ENCODE results near the gene FAM234A. TPM values are rescaled to one million over a fixed set of nuclear protein-coding genes. Genes with fewer than 3 reads are reported as not detected.
A peak's percentile ranks its signal among the peaks of the same experiment; 100 is the strongest.
"Not testable (repeated sequence)": the region's sequence is repeated elsewhere in the genome, so short reads cannot be mapped to it uniquely, and the experiment has no call there.

FAM234A gene
- 17.1 TPM for total RNA-seq

DNA sequence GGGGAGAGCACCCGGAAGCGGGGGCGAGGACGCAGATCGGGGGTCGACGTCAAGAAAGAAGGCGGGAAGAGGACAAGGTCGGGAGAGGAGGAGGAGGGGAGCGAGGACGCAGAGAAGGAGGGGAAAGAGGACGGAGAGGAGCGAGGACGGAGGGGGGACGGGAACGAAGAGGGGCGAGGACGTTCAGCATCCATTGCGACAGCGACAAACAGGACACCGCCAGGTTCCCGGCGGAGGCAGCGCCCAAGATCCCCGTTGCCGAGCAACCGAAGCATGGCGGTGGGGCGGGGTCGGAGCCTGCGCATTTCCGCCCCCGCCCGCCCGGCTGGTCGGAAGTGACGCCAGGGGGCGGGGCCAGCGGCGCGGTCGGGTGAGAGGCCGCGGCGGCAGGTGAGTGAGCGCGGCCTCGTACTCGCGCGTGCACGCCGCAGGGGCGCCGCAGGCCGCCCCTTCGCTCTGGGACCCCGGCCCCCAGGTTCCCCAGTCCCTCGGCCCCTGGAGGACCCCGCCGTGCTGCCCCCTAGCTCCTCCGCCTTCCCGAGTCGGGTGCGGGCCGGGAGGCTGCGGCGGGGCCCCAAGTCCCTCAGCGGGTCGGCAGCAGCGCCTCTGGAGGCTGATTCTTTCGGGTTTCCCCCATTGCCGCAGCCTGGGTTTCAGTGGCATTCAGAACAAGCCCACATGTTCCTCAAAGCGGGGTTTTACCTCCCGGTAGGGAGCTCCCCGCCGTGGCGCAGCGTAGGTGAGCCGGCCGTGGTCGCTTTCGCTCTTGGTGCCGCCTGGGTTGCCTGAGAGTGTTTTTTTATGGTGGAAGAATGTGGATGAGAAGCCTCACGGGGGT lies at the start of gene FAM234A:
FAM234A (plus strand) TSS at position 354 of the 838 bp plus-strand sequence. CDS start 19,593 bp downstream, outside the sequence.
- peak; percentile 96 to 97 for DNase-seq (ENCODE audit: low spot score in 2 of 2)
- FAIRE-seq, result no peak

DNA sequence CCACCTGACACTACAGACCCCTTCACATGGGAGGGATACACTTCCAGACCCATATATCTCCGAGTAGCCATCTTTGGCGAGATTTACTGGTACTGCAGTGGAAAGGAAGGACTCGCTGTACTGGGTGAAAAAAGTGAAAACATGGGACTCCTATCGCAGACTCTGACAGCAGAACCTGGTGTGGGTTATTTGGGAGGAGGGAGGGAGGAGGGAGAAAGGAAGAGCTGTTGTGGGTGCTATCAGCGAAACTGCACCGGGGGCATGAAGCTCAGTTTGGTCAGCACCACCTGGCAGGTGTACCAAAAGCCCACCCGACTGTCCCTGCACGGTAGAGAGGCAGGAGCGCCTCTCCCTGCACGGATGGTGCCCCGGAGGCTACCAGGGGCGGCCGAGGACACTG lies 49.4 kb upstream of the FAM234A start:
- no peak for FAIRE-seq

DNA sequence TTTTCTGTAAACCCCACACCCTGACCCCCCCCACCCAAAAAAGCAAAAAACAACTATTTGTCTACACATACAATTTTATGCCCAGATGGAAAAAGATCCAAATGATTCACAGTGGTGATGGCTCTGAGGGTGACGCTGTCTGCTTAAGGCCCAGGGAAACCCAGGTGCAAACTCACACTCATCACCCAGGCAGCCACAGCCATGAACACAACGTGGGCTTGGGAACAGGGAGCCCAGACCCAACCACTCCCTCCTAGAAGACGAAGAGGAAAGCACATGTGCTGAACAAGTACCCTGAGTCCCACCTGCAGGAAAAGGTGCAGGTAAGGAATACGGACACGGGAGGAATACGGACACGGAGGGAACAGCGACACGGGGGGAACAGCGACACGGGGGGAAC lies 48.9 kb upstream of the FAM234A start:
- DNase-seq (ENCODE audit: low spot score in 2 of 2), result peak in 1 of 2 donors; percentile 3
- FAIRE-seq, result no peak

More for the DNA sequence above, 49.4 kb upstream of the FAM234A start:
- peak in 1 of 2 donors; percentile 9 for DNase-seq (ENCODE audit: low spot score in 2 of 2)

GRCh38 chr16:187330-187729 lies 47.3 kb upstream of the FAM234A start:
- FAIRE-seq, result no peak
- DNase-seq (ENCODE audit: low spot score in 2 of 2), result peak in 1 of 2 donors; percentile 5

- FAIRE-seq (no peak), DNase-seq (ENCODE audit: low spot score in 2 of 2) (no peak)
Observed at GRCh38 chr16:188674-189073, 45.9 kb upstream of the FAM234A start.

DNA sequence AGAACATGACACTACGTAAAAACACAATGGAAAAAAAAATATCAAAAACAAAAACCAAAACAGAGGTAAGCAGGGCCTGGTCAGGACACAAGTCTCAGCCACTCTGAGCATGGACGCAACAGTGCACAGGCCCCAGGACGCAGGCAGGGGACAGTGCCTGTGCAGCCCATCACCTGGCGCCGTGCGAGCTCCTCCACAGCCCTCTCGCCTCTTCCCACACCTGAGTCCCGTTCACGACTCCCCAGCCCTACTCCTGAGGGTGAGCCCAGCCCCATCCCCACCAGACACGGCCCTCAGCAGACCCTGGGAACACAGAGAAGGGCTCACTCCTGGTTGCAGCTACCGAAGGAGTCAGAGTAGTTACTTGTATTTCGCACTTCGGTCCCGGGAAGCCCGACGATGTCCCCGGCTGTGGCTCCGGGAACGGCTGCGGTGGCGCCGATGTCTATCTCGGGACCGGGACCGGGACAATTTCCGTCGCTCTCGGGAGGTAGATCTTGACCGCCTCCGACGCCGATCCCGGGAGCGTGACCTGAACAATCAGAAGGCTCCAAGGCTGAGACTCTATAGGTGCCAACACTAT lies 44.9 kb upstream of the FAM234A start:
- DNase-seq (ENCODE audit: low spot score in 2 of 2) (no peak), FAIRE-seq (no peak)

GRCh38 chr16:191831-192230 lies 42.8 kb upstream of the FAM234A start:
- no peak for DNase-seq (ENCODE audit: low spot score in 2 of 2)
- FAIRE-seq, result no peak

- no peak for FAIRE-seq
- DNase-seq (ENCODE audit: low spot score in 2 of 2), result no peak
Observed at GRCh38 chr16:192686-193085, 41.9 kb upstream of the FAM234A start.

GRCh38 chr16:193441-193840 lies 41.2 kb upstream of the FAM234A start:
- FAIRE-seq (no peak), DNase-seq (ENCODE audit: low spot score in 2 of 2) (no peak)

- FAIRE-seq (no peak), DNase-seq (ENCODE audit: low spot score in 2 of 2) (no peak)
Observed at GRCh38 chr16:194516-194915, 40.1 kb upstream of the FAM234A start.

DNA sequence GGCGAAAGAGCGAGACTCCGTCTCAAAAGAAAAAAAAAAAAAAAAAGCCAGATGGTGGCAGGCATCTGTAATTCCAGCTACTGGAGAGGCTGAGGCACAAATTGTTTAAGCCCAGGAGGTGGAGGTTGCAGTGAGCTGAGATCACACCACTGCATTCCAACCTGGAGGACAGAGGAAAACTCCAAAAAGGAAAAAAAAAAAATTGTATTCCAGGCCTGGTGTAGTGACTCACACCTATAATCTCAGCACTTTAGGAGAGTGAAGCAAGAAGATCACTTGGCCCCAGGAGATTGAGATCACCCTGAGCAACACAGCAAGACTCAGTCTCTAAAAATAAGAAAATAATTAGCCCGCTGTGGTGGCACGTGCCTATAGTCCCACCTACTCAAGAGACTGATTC lies 34.2 kb upstream of the FAM234A start:
- FAIRE-seq (no peak), DNase-seq (ENCODE audit: low spot score in 2 of 2) (no peak)

- FAIRE-seq (no peak), DNase-seq (ENCODE audit: low spot score in 2 of 2) (no peak)
Observed at GRCh38 chr16:203246-203645, 31.4 kb upstream of the FAM234A start.

- not testable (repeated sequence) for FAIRE-seq; DNase-seq (ENCODE audit: low spot score in 2 of 2)
Observed at GRCh38 chr16:204046-204445, 30.6 kb upstream of the FAM234A start.

- FAIRE-seq; DNase-seq (ENCODE audit: low spot score in 2 of 2): not testable (repeated sequence)
Observed at GRCh38 chr16:209359-209758, 25.3 kb upstream of the FAM234A start.

- not testable (repeated sequence) for DNase-seq (ENCODE audit: low spot score in 2 of 2); FAIRE-seq
Observed at GRCh38 chr16:211631-212180, 22.9 kb upstream of the FAM234A start.

- FAIRE-seq (no peak), DNase-seq (ENCODE audit: low spot score in 2 of 2) (no peak)
Observed at GRCh38 chr16:212999-213398, 21.6 kb upstream of the FAM234A start.

GRCh38 chr16:220021-220420 lies 14.6 kb upstream of the FAM234A start:
- FAIRE-seq, result no peak
- DNase-seq (ENCODE audit: low spot score in 2 of 2), result no peak

GRCh38 chr16:228151-228851 lies 6.3 kb upstream of the FAM234A start:
- no peak for DNase-seq (ENCODE audit: low spot score in 2 of 2)
- no peak for FAIRE-seq

GRCh38 chr16:228852-229730 lies 5.5 kb upstream of the FAM234A start, which contains the start of gene LUC7L:
Gene LUC7L, minus strand, starts transcription at chr16:229449. Its CDS starts 110 bp downstream, at chr16:229339.
- DNase-seq (ENCODE audit: low spot score in 2 of 2), result peak; percentile 89 to 92
- FAIRE-seq, result no peak

Data from frontal cortex (tissue), 4 donors.